CD4-positive, alpha-beta memory T cell (primary cell): Measurements from ENCODE around the gene ZSCAN12. TPM values are rescaled to one million over a fixed set of nuclear protein-coding genes. Genes with fewer than 3 reads are reported as not detected.
A peak's percentile ranks its signal among the peaks of the same experiment; 100 is the strongest.

ENCODE experiments used
- CTCF ChIA-PET: fragments of 350-600 bp; sonication (Branson Sonifier 250); formaldehyde crosslinking; loops from one replicate; lab custom pipeline; 2021; ENCODE audit warnings: inconsistent platforms; ENCODE audit not compliant: partially characterized antibody; lab: Charles Lee
- POLR2A ChIA-PET: fragments of 350-600 bp; sonication (Branson Sonifier 250); formaldehyde crosslinking; loops from one replicate; lab custom pipeline; 2021; ENCODE audit not compliant: partially characterized antibody; lab: Charles Lee
- DNase-seq, 5 donors: peaks; one replicate each; pipeline versions ENCODE4 v3.0.0 to v3.0.0-alpha.2; 2020 to 2022; ENCODE audit warnings: mixed read lengths in 1 of 5
- H3K27ac ChIP-seq: one replicate; pipeline ENCODE4 v1.7.0; 2013; ENCODE audit warnings: low read depth, low read length
- H3K27me3 ChIP-seq: 2 replicates; pipeline ENCODE4 v1.7.0; 2013; ENCODE audit warnings: mild to moderate bottlenecking, low read length, moderate library complexity; ENCODE audit not compliant: insufficient read depth
- H3K36me3 ChIP-seq: 2 replicates; pipeline ENCODE4 v1.7.0; 2013; ENCODE audit warnings: mild to moderate bottlenecking, low read length, moderate library complexity; ENCODE audit not compliant: insufficient read depth
- H3K4me1 ChIP-seq: 2 replicates; pipeline ENCODE4 v1.7.0; 2013; ENCODE audit warnings: mild to moderate bottlenecking, low read length, moderate library complexity; ENCODE audit not compliant: insufficient read depth
- H3K4me3 ChIP-seq, 2 donors: one replicate each; pipeline ENCODE4 v1.7.0; 2013; ENCODE audit warnings: low read length in 2 of 2, mild to moderate bottlenecking in 1 of 2
- H3K9me3 ChIP-seq, 2 donors: one replicate each; pipeline ENCODE4 v1.7.0; 2013; ENCODE audit warnings: low read length in 2 of 2, control low read depth in 1 of 2; ENCODE audit not compliant: control insufficient read depth in 1 of 2
- H3K27ac Mint-ChIP-seq, 7 donors: one replicate each; pipeline ENCODE4 v1.8.0; 2020 to 2021; ENCODE audit warnings: mixed read lengths in 7 of 7, mild to moderate bottlenecking in 6 of 7, inconsistent platforms in 3 of 7, moderate library complexity in 3 of 7
- H3K27me3 Mint-ChIP-seq, 2 donors: one replicate each; pipeline ENCODE4 v1.8.0; 2020 to 2021; ENCODE audit warnings: mixed read lengths in 2 of 2
- H3K36me3 Mint-ChIP-seq, 2 donors: one replicate each; pipeline ENCODE4 v1.8.0; 2020 to 2021; ENCODE audit warnings: mixed read lengths in 2 of 2, inconsistent platforms in 1 of 2, mild to moderate bottlenecking in 1 of 2
- H3K4me1 Mint-ChIP-seq, 4 donors: one replicate each; pipeline ENCODE4 v1.8.0; 2020 to 2021; ENCODE audit warnings: mixed read lengths in 4 of 4, mild to moderate bottlenecking in 1 of 4
- H3K4me3 Mint-ChIP-seq, 8 donors: one replicate each; pipeline ENCODE4 v1.8.0; 2020 to 2021; ENCODE audit warnings: mixed read lengths in 8 of 8, mild to moderate bottlenecking in 7 of 8, moderate library complexity in 6 of 8, inconsistent platforms in 3 of 8
- H3K9me3 Mint-ChIP-seq, 8 donors: one replicate each; pipeline ENCODE4 v1.8.0; 2020 to 2021; ENCODE audit warnings: mixed read lengths in 8 of 8, mild to moderate bottlenecking in 5 of 8, inconsistent platforms in 3 of 8, moderate library complexity in 1 of 8
- intact Hi-C: fragments of 100-400 bp; cut with micrococcal nuclease; formaldehyde crosslinking; loops from one replicate; pipeline ENCODE4 v1.15.1; 2023
- polyA plus RNA-seq, 2 donors: library from polyadenylated mRNA; unstranded; fragments of 300-500 nt; fragmentation: Illumina TruSeq; gene quantifications; one replicate each; pipeline ENCODE4 v1.2.3, GENCODE V29; 2021
- total RNA-seq, 2 experiments: library from RNA; stranded (reverse); gene quantifications; one replicate each; pipeline ENCODE4 v1.2.3, GENCODE V29; 2021

The ZSCAN12 gene
- total and polyA plus RNA-seq, 4 experiments from 2014 or later: 0.70 to 8.3 (median 4.7) TPM

- H3K9me3 Mint-ChIP-seq: peaks cover 2 to 20% (median 8%) of the 10 kb centered on the region in 8 donors
- Histone ChIP-seq H3K27ac (no peak overlapping the region), H3K27me3 (peaks cover 14% of the 10 kb centered on the region), H3K4me1 (peaks cover 15% of the 10 kb centered on the region), H3K4me3 (peak overlapping the region; percentile 19 to 53), H3K36me3 (no peaks in the 10 kb centered on the region), H3K9me3 (no peaks in the 10 kb centered on the region)
- peaks cover 30 to 35% of the 10 kb centered on the region in 2 donors for H3K27me3 Mint-ChIP-seq
- H3K27ac Mint-ChIP-seq: peak overlapping the region in 5 of 7 donors; percentile 91 to 97 (median 96)
- H3K4me3 Mint-ChIP-seq: peak overlapping the region; percentile 92 to 99 (median 95)
- peaks cover 0 to 6% of the 10 kb centered on the region in 2 donors for H3K36me3 Mint-ChIP-seq
- H3K4me1 Mint-ChIP-seq: peaks cover 13 to 25% (median 16%) of the 10 kb centered on the region in 4 donors
- no peak for DNase-seq
- CTCF ChIA-PET: no interaction called here
- POLR2A ChIA-PET: interaction anchor here (2.2 kb wide), 1 partner anchor 43 kb away, joined by 5 read pairs; the partner anchor contains the start of gene ZSCAN12
- intact Hi-C loops: no loop called here
Observed at GRCh38 chr6:28442586-28442985, 43.0 kb upstream of the ZSCAN12 start.

GRCh38 chr6:28436404-28436803 lies 36.9 kb upstream of the ZSCAN12 start:
- DNase-seq: no peak
- Histone ChIP-seq H3K36me3 (no peaks in the 10 kb centered on the region), H3K27me3 (no peaks in the 10 kb centered on the region), H3K9me3 (no peaks in the 10 kb centered on the region), H3K4me3 (no peak overlapping the region), H3K27ac (no peak overlapping the region), H3K4me1 (no peaks in the 10 kb centered on the region)
- peaks cover 13 to 16% of the 10 kb centered on the region in 2 donors for H3K27me3 Mint-ChIP-seq
- H3K9me3 Mint-ChIP-seq: peaks cover 0 to 2% (median 0%) of the 10 kb centered on the region in 8 donors
- no peaks in the 10 kb centered on the region for H3K4me1 Mint-ChIP-seq
- intact Hi-C loops: no loop called here
- ChIA-PET POLR2A (no interaction called here), CTCF (no interaction called here)
- no peak overlapping the region for H3K4me3 Mint-ChIP-seq
- H3K27ac Mint-ChIP-seq: no peak overlapping the region
- H3K36me3 Mint-ChIP-seq: no peaks in the 10 kb centered on the region

GRCh38 chr6:28433119-28433518 lies 33.6 kb upstream of the ZSCAN12 start:
- H3K36me3 Mint-ChIP-seq: no peaks in the 10 kb centered on the region
- Histone ChIP-seq H3K27me3 (no peaks in the 10 kb centered on the region), H3K27ac (no peak overlapping the region), H3K4me1 (no peaks in the 10 kb centered on the region), H3K36me3 (no peaks in the 10 kb centered on the region), H3K4me3 (no peak overlapping the region), H3K9me3 (no peaks in the 10 kb centered on the region)
- intact Hi-C loops: no loop called here
- no peak overlapping the region for H3K27ac Mint-ChIP-seq
- no peaks in the 10 kb centered on the region for H3K4me1 Mint-ChIP-seq
- POLR2A ChIA-PET: no interaction called here
- H3K27me3 Mint-ChIP-seq: peaks cover 13 to 20% of the 10 kb centered on the region in 2 donors
- H3K4me3 Mint-ChIP-seq: no peak overlapping the region
- H3K9me3 Mint-ChIP-seq: peaks cover 0 to 2% (median 0%) of the 10 kb centered on the region in 8 donors
- CTCF ChIA-PET: no interaction called here
- no peak for DNase-seq

GRCh38 chr6:28429781-28430180 lies 30.2 kb upstream of the ZSCAN12 start:
- Mint-ChIP-seq H3K4me3 (no peak overlapping the region), H3K36me3 (no peaks in the 10 kb centered on the region), H3K27me3 (peaks cover 8 to 11% of the 10 kb centered on the region in 2 donors), H3K27ac (no peak overlapping the region), H3K4me1 (peaks cover 7 to 8% (median 8%) of the 10 kb centered on the region in 4 donors), H3K9me3 (peaks cover 0 to 9% (median 0%) of the 10 kb centered on the region in 8 donors)
- no peak overlapping the region for H3K27ac ChIP-seq
- H3K27me3 ChIP-seq: no peaks in the 10 kb centered on the region
- no peak overlapping the region for H3K4me3 ChIP-seq
- no peaks in the 10 kb centered on the region for H3K9me3 ChIP-seq
- POLR2A ChIA-PET: no interaction called here
- DNase-seq: no peak
- intact Hi-C loops: no loop called here
- no peaks in the 10 kb centered on the region for H3K4me1 ChIP-seq
- H3K36me3 ChIP-seq: no peaks in the 10 kb centered on the region
- CTCF ChIA-PET: no interaction called here

- no peaks in the 10 kb centered on the region for H3K4me1 ChIP-seq
- peak overlapping the region in 1 of 8 donors; percentile 12 for H3K4me3 Mint-ChIP-seq
- peaks cover 7 to 8% (median 8%) of the 10 kb centered on the region in 4 donors for H3K4me1 Mint-ChIP-seq
- H3K27me3 ChIP-seq: no peaks in the 10 kb centered on the region
- intact Hi-C loops: no loop called here
- H3K9me3 ChIP-seq: no peaks in the 10 kb centered on the region
- DNase-seq: no peak
- H3K27me3 Mint-ChIP-seq: peaks cover 10 to 19% of the 10 kb centered on the region in 2 donors
- no peak overlapping the region for H3K27ac ChIP-seq
- CTCF ChIA-PET: no interaction called here
- H3K9me3 Mint-ChIP-seq: peaks cover 0 to 7% (median 0%) of the 10 kb centered on the region in 8 donors
- H3K4me3 ChIP-seq: no peak overlapping the region
- H3K36me3 Mint-ChIP-seq: no peaks in the 10 kb centered on the region
- POLR2A ChIA-PET: no interaction called here
- peak overlapping the region in 4 of 7 donors; percentile 7 to 77 (median 52) for H3K27ac Mint-ChIP-seq
- H3K36me3 ChIP-seq: no peaks in the 10 kb centered on the region
Observed at GRCh38 chr6:28425944-28426541, 26.5 kb upstream of the ZSCAN12 start.

- ChIA-PET POLR2A (no interaction called here), CTCF (no interaction called here)
- Histone ChIP-seq H3K27me3 (no peaks in the 10 kb centered on the region), H3K4me3 (no peak overlapping the region), H3K27ac (no peak overlapping the region), H3K36me3 (no peaks in the 10 kb centered on the region), H3K9me3 (no peaks in the 10 kb centered on the region), H3K4me1 (no peaks in the 10 kb centered on the region)
- H3K27ac Mint-ChIP-seq: no peak overlapping the region
- no peaks in the 10 kb centered on the region for H3K36me3 Mint-ChIP-seq
- intact Hi-C loops: no loop called here
- peaks cover 8 to 19% of the 10 kb centered on the region in 2 donors for H3K27me3 Mint-ChIP-seq
- DNase-seq: no peak
- H3K4me1 Mint-ChIP-seq: peaks cover 7 to 8% (median 8%) of the 10 kb centered on the region in 4 donors
- no peak overlapping the region for H3K4me3 Mint-ChIP-seq
- H3K9me3 Mint-ChIP-seq: peaks cover 0 to 7% (median 0%) of the 10 kb centered on the region in 8 donors
Observed at GRCh38 chr6:28424163-28424562, 24.6 kb upstream of the ZSCAN12 start.

- intact Hi-C loops: no loop called here
- POLR2A ChIA-PET: no interaction called here
- no peak overlapping the region for H3K27ac ChIP-seq
Observed at GRCh38 chr6:28423546-28423945, 24.0 kb upstream of the ZSCAN12 start.

More at GRCh38 chr6:28423546-28423945, 24.0 kb upstream of the ZSCAN12 start:
- Mint-ChIP-seq H3K27me3 (peaks cover 6 to 19% of the 10 kb centered on the region in 2 donors), H3K4me3 (no peak overlapping the region), H3K36me3 (no peaks in the 10 kb centered on the region), H3K27ac (no peak overlapping the region), H3K4me1 (peaks cover 7 to 8% (median 8%) of the 10 kb centered on the region in 4 donors), H3K9me3 (peaks cover 0 to 7% (median 0%) of the 10 kb centered on the region in 8 donors)
- no peak overlapping the region for H3K4me3 ChIP-seq
- H3K27me3 ChIP-seq: no peaks in the 10 kb centered on the region
- no peak for DNase-seq
- no peaks in the 10 kb centered on the region for H3K9me3 ChIP-seq
- H3K36me3 ChIP-seq: no peaks in the 10 kb centered on the region
- CTCF ChIA-PET: no interaction called here
- H3K4me1 ChIP-seq: no peaks in the 10 kb centered on the region
